ENCODE measurements around the gene TOMM40. TPM values are rescaled to one million over a fixed set of nuclear protein-coding genes. Genes with fewer than 3 reads are reported as not detected.

Gene TOMM40
- total and polyA plus RNA-seq, 2 of the 13 experiments (the other 11 are each of a cell fraction or from before 2014, with no cell fraction given), result 72.0 to 110 TPM

GRCh38 chr19:44949550-44949949, 58.5 kb downstream of the TOMM40 start (continued):
- TF ChIP-seq STAG1 (CRISPR knock-in tag; IDR thresholded peaks at IDR 0.05) (no peak), ZIK1 (CRISPR knock-in tag; IDR thresholded peaks at IDR 0.05; ENCODE audit: borderline replicate concordance, low read depth) (no peak)

- POLR2A ChIA-PET, result interaction anchor here (0.6 to 6.1 kb wide), 7 partner anchors 12 to 47 kb away, joined by 3 to 91 read pairs (median 11); partner anchors contain the start of genes APOC1 and APOE
- peaks cover 35% of the 10 kb centered on the region for H3K79me2 ChIP-seq (ENCODE audit: insufficient read depth, low read length)
- H3K4me1 ChIP-seq (ENCODE audit: insufficient read depth, low read length), result peaks cover 75% of the 10 kb centered on the region
- 47% methylated on average over 13 of the region's 13 CpGs for WGBS (ENCODE audit: low lambda C conversion rate)
- no peaks in the 10 kb centered on the region; a peak in 1 of 5 replicates for H3K27me3 ChIP-seq (ENCODE audit: control insufficient read depth in 1 of 2, insufficient read depth in 2 of 2, low read length in 2 of 2)
- peaks cover 8% of the 10 kb centered on the region for H4K20me1 ChIP-seq (ENCODE audit: insufficient read depth, low read length)
- peak overlapping the region; percentile 68 for H3K27ac ChIP-seq (ENCODE audit: extremely low read length, insufficient read depth, low read length)
- no peak for FAIRE-seq
- peak overlapping the region; percentile 69 for H3K4me2 ChIP-seq (ENCODE audit: low read depth, low read length)
- peak overlapping the region; percentile 38 for H3K9ac ChIP-seq (ENCODE audit: insufficient read depth, low read depth, low read length)
- H3K36me3 ChIP-seq (replicated peaks in 1 of 2; ENCODE audit: control insufficient read depth in 1 of 2, insufficient read depth in 2 of 2, low read length in 2 of 2), result peaks cover 4 to 7% of the 10 kb centered on the region in 2 experiments
- H3K4me3 ChIP-seq (replicated peaks in 1 of 3; ENCODE audit: insufficient read depth in 1 of 3, low read depth in 2 of 3, low read length in 3 of 3), result peak overlapping the region in 1 of 3 experiments; percentile 25; a peak in 1 of 6 replicates
- ATAC-seq, result peak; percentile 63
- H2AFZ ChIP-seq (ENCODE audit: low read length), result no peak overlapping the region
- no TSS peak for BruUV-seq (replicated peaks)
- CTCF ChIA-PET (ENCODE audit: low intra/inter-chr PET ratio, low total read pairs), result interaction anchor here (1.2 to 3.0 kb wide), 3 partner anchors 16 to 48 kb away, joined by 3 to 51 read pairs (median 45); partner anchors contain the start of gene APOE
- peak; percentile 85 for DNase-seq (ENCODE audit: low spot score)
- in situ Hi-C loops (cut with HindIII; ENCODE audit: extremely low pct_ligation_motif_present, low pct_unique_long_range_greater_than_20kb) (no loop called here), intact Hi-C loops (cut with micrococcal nuclease; ENCODE audit: unreplicated experiment) (loop anchor here (1.0 to 10.0 kb wide), 3 partner anchors 40 to 107 kb away; partner anchors contain the start of genes APOE and NECTIN2)
- H3K9me3 ChIP-seq (ENCODE audit: low read length), result no peaks in the 10 kb centered on the region
- TF ChIP-seq ZNF350 (CRISPR knock-in tag; IDR thresholded peaks at IDR 0.05; ENCODE audit: borderline replicate concordance, low read depth) (peak; percentile 22; the same call in 1 of the 2 replicates), PAXIP1 (CRISPR knock-in tag; conservative IDR thresholded peaks at IDR 0.05) (no peak), ZNF841 (CRISPR knock-in tag; IDR thresholded peaks at IDR 0.05; ENCODE audit: borderline replicate concordance) (no peak), SALL2 (CRISPR knock-in tag; IDR thresholded peaks at IDR 0.05) (no peak), MTA1 (CRISPR knock-in tag; IDR thresholded peaks at IDR 0.05; ENCODE audit: borderline replicate concordance) (no peak), ZSCAN5A (CRISPR knock-in tag; IDR thresholded peaks at IDR 0.05; ENCODE audit: borderline replicate concordance) (no peak), CTCF (CRISPR knock-in tag; IDR thresholded peaks at IDR 0.05) (peak; percentile 79), NR2F1 (CRISPR knock-in tag; IDR thresholded peaks at IDR 0.05) (no peak), BHLHE40 (IDR thresholded peaks at IDR 0.05; ENCODE audit: low read length) (0 out of 2 replicates have a peak, but pooled peaks have one; percentile 4), ZFP36L1 (CRISPR knock-in tag; IDR thresholded peaks at IDR 0.05) (no peak), ZNF746 (CRISPR knock-in tag; IDR thresholded peaks at IDR 0.05) (peak; percentile 56; the same call in 1 of the 2 replicates)
Observed at GRCh38 chr19:44951179-44952159, 60.4 kb downstream of the TOMM40 start.

All from HepG2 (cell line).